Neural crest cell (in vitro differentiated cells): ENCODE data around the gene RASSF4. TPM values are rescaled to one million over a fixed set of nuclear protein-coding genes. Genes with fewer than 3 reads are reported as not detected.

Source experiments
- DNase-seq: peaks from one replicate; pipeline ENCODE4 v3.0.0; 2021; ENCODE audit warnings: low read depth, mixed read lengths, low spot score
- H3K27ac Mint-ChIP-seq: one replicate; pipeline ENCODE4 v1.8.0; 2021; ENCODE audit warnings: mild to moderate bottlenecking, mixed read lengths; ENCODE audit not compliant: unreplicated experiment
- H3K27me3 Mint-ChIP-seq: 2 replicates; pipeline ENCODE4 v1.8.0; 2021; ENCODE audit warnings: low read depth, mild to moderate bottlenecking, mixed read lengths
- H3K36me3 Mint-ChIP-seq: 2 replicates; pipeline ENCODE4 v1.8.0; 2021; ENCODE audit warnings: low read depth, mild to moderate bottlenecking, mixed read lengths
- H3K4me1 Mint-ChIP-seq: 2 replicates; pipeline ENCODE4 v1.8.0; 2021; ENCODE audit warnings: mixed read lengths
- H3K4me3 Mint-ChIP-seq: one replicate; pipeline ENCODE4 v1.8.0; 2021; ENCODE audit warnings: mild to moderate bottlenecking, mixed read lengths
- H3K9me3 Mint-ChIP-seq: 2 replicates; pipeline ENCODE4 v1.8.0; 2021; ENCODE audit warnings: mixed read lengths
- CTCF ChIP-seq: fragments of 200-600 bp; sonication (generic); conservative IDR thresholded peaks from 2 replicates; pipeline ENCODE4 v1.5.0; 2021; ENCODE audit warnings: antibody characterized with exemption, mild to moderate bottlenecking
- total RNA-seq: library from RNA; stranded (reverse); gene quantifications from 2 replicates; pipeline ENCODE4 v1.2.1, GENCODE V29; 2021

The RASSF4 gene
- total RNA-seq, 1 donor from 2014 or later, result 18.6 TPM

- peak; percentile 74 for DNase-seq
- peak within 1 kb of the TSS; percentile 94 for H3K4me3 Mint-ChIP-seq
- H3K36me3 Mint-ChIP-seq, result peaks cover 39% of the 10 kb centered on the region
- no peak for TF ChIP-seq CTCF
- H3K4me1 Mint-ChIP-seq, result peaks cover 33% of the 10 kb centered on the region
- H3K27me3 Mint-ChIP-seq, result no peaks in the 10 kb centered on the region
- H3K27ac Mint-ChIP-seq, result peak within 1 kb of the TSS; percentile 94
- peaks cover 2% of the 10 kb centered on the region for H3K9me3 Mint-ChIP-seq
Measured at GRCh38 chr10:45000752-45001380, 41.3 kb downstream of the RASSF4 start, which contains the start of gene ZNF22. Gene ZNF22 (plus strand): TSS chr10:45000923. CDS start chr10:45003369, 2,446 bp downstream.

GRCh38 chr10:45001381-45002148, 42.0 kb downstream of the RASSF4 start:
- no peak for DNase-seq
- Mint-ChIP-seq H3K27me3 (no peaks in the 10 kb centered on the region), H3K36me3 (peaks cover 42% of the 10 kb centered on the region), H3K9me3 (peaks cover 2% of the 10 kb centered on the region), H3K4me1 (peaks cover 33% of the 10 kb centered on the region), H3K27ac (no peak overlapping the region), H3K4me3 (peak overlapping the region; percentile 94)
- TF ChIP-seq CTCF, result peak; percentile 52

GRCh38 chr10:45003432-45004000, 43.9 kb downstream of the RASSF4 start:
- DNase-seq, result no peak
- Mint-ChIP-seq H3K9me3 (peaks cover 2% of the 10 kb centered on the region), H3K36me3 (peaks cover 42% of the 10 kb centered on the region), H3K27ac (no peak overlapping the region), H3K27me3 (no peaks in the 10 kb centered on the region), H3K4me1 (peaks cover 29% of the 10 kb centered on the region), H3K4me3 (peak overlapping the region; percentile 89)
- TF ChIP-seq CTCF, result no peak

- peaks cover 2% of the 10 kb centered on the region for H3K9me3 Mint-ChIP-seq
- H3K27me3 Mint-ChIP-seq, result no peaks in the 10 kb centered on the region
- DNase-seq, result no peak
- no peak overlapping the region for H3K4me3 Mint-ChIP-seq
- H3K27ac Mint-ChIP-seq, result no peak overlapping the region
- H3K4me1 Mint-ChIP-seq, result peaks cover 28% of the 10 kb centered on the region
- TF ChIP-seq CTCF, result no peak
- peaks cover 42% of the 10 kb centered on the region for H3K36me3 Mint-ChIP-seq
Measured at GRCh38 chr10:45004661-45005060, 45.1 kb downstream of the RASSF4 start.

GRCh38 chr10:45005284-45005683, 45.7 kb downstream of the RASSF4 start:
- H3K4me1 Mint-ChIP-seq, result peaks cover 21% of the 10 kb centered on the region
- no peak overlapping the region for H3K4me3 Mint-ChIP-seq
- DNase-seq, result no peak
- H3K36me3 Mint-ChIP-seq, result peaks cover 37% of the 10 kb centered on the region
- peaks cover 2% of the 10 kb centered on the region for H3K9me3 Mint-ChIP-seq
- H3K27ac Mint-ChIP-seq, result no peak overlapping the region
- no peak for TF ChIP-seq CTCF
- H3K27me3 Mint-ChIP-seq, result no peaks in the 10 kb centered on the region
